HEK293T (cell line): ENCODE measurements around the gene MYH7.

Experiments
- CTCF ChIA-PET: fragments of 350-600 bp; formaldehyde crosslinking; extraction: SDS; loops from one replicate; lab custom pipeline; 2021; ENCODE audit warnings: antibody characterized with exemption, inconsistent platforms; lab: Yijun Ruan, JAX
- POLR2A ChIA-PET: fragments of 350-600 bp; formaldehyde crosslinking; extraction: SDS; loops from one replicate; lab custom pipeline; 2020; ENCODE audit warnings: antibody characterized with exemption, inconsistent platforms; lab: Yijun Ruan, JAX
- DNase-seq: peaks from one replicate; pipeline ENCODE4 v3.0.0; 2012; ENCODE audit warnings: mixed read lengths; ENCODE audit errors: extremely low spot score
- ARNT ChIP-seq: fragments of 450-650 bp; IDR thresholded peaks from 2 replicates; pipeline ENCODE4 v1.6.1; 2017; ENCODE audit warnings: mild to moderate bottlenecking
- BHLHE40 ChIP-seq: fragments of 450-650 bp; IDR thresholded peaks from 2 replicates; pipeline ENCODE4 v1.6.1; 2016; ENCODE audit warnings: mild to moderate bottlenecking, moderate library complexity, borderline replicate concordance
- CTBP1 ChIP-seq: fragments of 450-650 bp; IDR thresholded peaks from 2 replicates; pipeline ENCODE4 v1.6.1; 2016; ENCODE audit warnings: borderline replicate concordance
- ELF4 ChIP-seq: fragments of 450-650 bp; IDR thresholded peaks from 2 replicates; pipeline ENCODE4 v1.6.1; 2017; ENCODE audit warnings: antibody characterized with exemption
- FOXA1 ChIP-seq: fragments of 450-650 bp; IDR thresholded peaks from 2 replicates; pipeline ENCODE4 v1.6.1; 2016; ENCODE audit warnings: mild to moderate bottlenecking
- FOXK2 ChIP-seq: fragments of 450-650 bp; IDR thresholded peaks from 2 replicates; pipeline ENCODE4 v1.6.1; 2016; ENCODE audit warnings: mild to moderate bottlenecking
- FOXM1 ChIP-seq: fragments of 450-650 bp; IDR thresholded peaks from 2 replicates; pipeline ENCODE4 v1.6.1; 2017; ENCODE audit warnings: mild to moderate bottlenecking, borderline replicate concordance
- HDGF ChIP-seq: fragments of 450-650 bp; IDR thresholded peaks from 2 replicates; pipeline ENCODE4 v1.6.1; 2017; ENCODE audit warnings: antibody characterized with exemption, borderline replicate concordance
- L3MBTL2 ChIP-seq: fragments of 450-650 bp; conservative IDR thresholded peaks from 2 replicates; pipeline ENCODE4 v1.6.1; 2016; ENCODE audit warnings: mild to moderate bottlenecking
- LEF1 ChIP-seq: fragments of 450-650 bp; IDR thresholded peaks from 2 replicates; pipeline ENCODE4 v1.6.1; 2017; ENCODE audit warnings: mild to moderate bottlenecking, borderline replicate concordance
- NFRKB ChIP-seq: fragments of 450-650 bp; IDR thresholded peaks from 2 replicates; pipeline ENCODE4 v1.6.1; 2016; ENCODE audit warnings: mild to moderate bottlenecking, moderate library complexity
- PKNOX1 ChIP-seq: fragments of 450-650 bp; IDR thresholded peaks from 2 replicates; pipeline ENCODE4 v1.6.1; 2016
- SP1 ChIP-seq: fragments of 450-650 bp; IDR thresholded peaks from 2 replicates; pipeline ENCODE4 v1.6.1; 2017
- SUZ12 ChIP-seq: fragments of 450-650 bp; IDR thresholded peaks from 2 replicates; pipeline ENCODE4 v1.6.1; 2016; ENCODE audit warnings: mild to moderate bottlenecking
- TARDBP ChIP-seq: fragments of 450-650 bp; IDR thresholded peaks from 2 replicates; pipeline ENCODE4 v1.6.1; 2016
- ZNF384 ChIP-seq: fragments of 450-650 bp; IDR thresholded peaks from 2 replicates; pipeline ENCODE4 v1.6.1; 2016

The MYH7 gene

GRCh38 chr14:23438101-23438971, 2.9 kb upstream of the MYH7 start:
- POLR2A ChIA-PET, result no interaction called here
- CTCF ChIA-PET, result no interaction called here
- TF ChIP-seq ELF4 (no peak), SUZ12 (no peak), ZNF384 (no peak)
- no peak for DNase-seq

GRCh38 chr14:23437133-23438100, 2.0 kb upstream of the MYH7 start:
- TF ChIP-seq ELF4 (no peak), ARNT (no peak), FOXA1 (no peak), ZNF384 (no peak), TARDBP (no peak), L3MBTL2 (no peak), BHLHE40 (no peak), SP1 (no peak), SUZ12 (no peak), CTBP1 (no peak), FOXK2 (no peak), NFRKB (no peak), FOXM1 (no peak), PKNOX1 (no peak), LEF1 (no peak), HDGF (no peak)
- no peak for DNase-seq
- ChIA-PET POLR2A (interaction anchor here (1.2 kb wide), 1 partner anchor 11 kb away, joined by 3 read pairs; no protein-coding TSS in a partner anchor), CTCF (interaction anchor here (0.6 kb wide), 1 partner anchor 173 kb away, joined by 6 read pairs; no protein-coding TSS in a partner anchor)

GRCh38 chr14:23436327-23437132, 1.1 kb upstream of the MYH7 start:
- TF ChIP-seq ZNF384 (no peak), TARDBP (no peak), NFRKB (no peak), SP1 (no peak), L3MBTL2 (no peak), FOXA1 (no peak), FOXK2 (no peak), HDGF (no peak), SUZ12 (no peak), ELF4 (no peak), PKNOX1 (no peak), LEF1 (no peak), CTBP1 (no peak), ARNT (no peak), BHLHE40 (no peak)
- no peak for DNase-seq
- CTCF ChIA-PET, result interaction anchor here (0.6 kb wide), 1 partner anchor 172 kb away, joined by 6 read pairs; no protein-coding TSS in a partner anchor
- POLR2A ChIA-PET, result interaction anchor here (1.2 kb wide), 1 partner anchor 11 kb away, joined by 3 read pairs; no protein-coding TSS in a partner anchor

- ChIA-PET CTCF (no interaction called here), POLR2A (no interaction called here)
- no peak for TF ChIP-seq L3MBTL2
- TF ChIP-seq BHLHE40, result no peak
- no peak for TF ChIP-seq FOXM1
- no peak for TF ChIP-seq SP1
- no peak for TF ChIP-seq ELF4
- TF ChIP-seq FOXK2, result no peak
- TF ChIP-seq HDGF, result no peak
- TF ChIP-seq ZNF384, result no peak
- no peak for TF ChIP-seq TARDBP
- TF ChIP-seq PKNOX1, result no peak
- no peak for TF ChIP-seq SUZ12
- TF ChIP-seq CTBP1, result no peak
- TF ChIP-seq LEF1, result no peak
- no peak for TF ChIP-seq FOXA1
- no peak for TF ChIP-seq NFRKB
- TF ChIP-seq ARNT, result no peak
- DNase-seq, result no peak
Observed at GRCh38 chr14:23434488-23435222, 805 bp downstream of the MYH7 start.
